ENCODE results near the gene PHF21B.

DNA sequence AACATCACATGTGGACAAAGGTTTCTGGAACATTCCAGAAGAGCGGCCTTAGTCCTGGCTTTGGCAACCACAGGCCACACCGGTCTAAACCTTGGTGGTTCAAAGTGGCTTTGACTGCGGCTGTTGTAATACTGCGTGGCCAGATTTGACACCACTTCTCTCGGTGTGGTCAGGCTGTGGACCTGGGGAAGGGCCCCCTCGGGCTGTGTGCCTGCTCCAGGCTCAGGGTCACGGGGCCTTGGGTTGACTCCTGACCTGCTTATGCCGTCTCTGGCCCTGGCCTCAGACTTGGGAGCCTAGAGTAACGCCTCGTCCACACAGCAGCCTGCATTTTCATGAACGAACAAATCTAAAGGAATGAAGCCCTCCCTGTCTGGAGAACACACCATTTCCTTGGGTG, 118.0 kb downstream of the PHF21B start:
- TF ChIP-seq FOXM1 (IDR thresholded peaks at IDR 0.05; ENCODE audit: borderline replicate concordance): no peak
- TF ChIP-seq TARDBP (IDR thresholded peaks at IDR 0.05): no peak
- TF ChIP-seq SUZ12 (IDR thresholded peaks at IDR 0.05): no peak

All from HEK293T (cell line).